Nephron (organoid): ENCODE results near the gene STARD7.

ENCODE experiments used
- H3K27ac Mint-ChIP-seq, 3 experiments: 2 replicates each; pipeline ENCODE4 v1.8.0; 2020; ENCODE audit warnings: mixed read lengths in 3 of 3, mild to moderate bottlenecking in 2 of 3, moderate library complexity in 1 of 3
- H3K27me3 Mint-ChIP-seq: 2 replicates; pipeline ENCODE4 v1.8.0; 2021; ENCODE audit warnings: low read depth, mild to moderate bottlenecking, moderate library complexity, mixed read lengths
- H3K36me3 Mint-ChIP-seq: 2 replicates; pipeline ENCODE4 v1.8.0; 2020; ENCODE audit warnings: low read depth, mixed read lengths
- H3K4me1 Mint-ChIP-seq: 2 replicates; pipeline ENCODE4 v1.8.0; 2020; ENCODE audit warnings: mixed read lengths
- H3K4me3 Mint-ChIP-seq, 3 experiments: 2 replicates each; pipeline ENCODE4 v1.8.0; 2020; ENCODE audit warnings: mild to moderate bottlenecking in 3 of 3, mixed read lengths in 3 of 3, moderate library complexity in 2 of 3
- H3K9me3 Mint-ChIP-seq: 2 replicates; pipeline ENCODE4 v1.8.0; 2020; ENCODE audit warnings: mixed read lengths
- CTCF ChIP-seq, 3 experiments: fragments of 200-600 bp; sonication (generic); IDR thresholded peaks; one replicate each; pipeline ENCODE4 v1.5.0; 2021; ENCODE audit warnings: antibody characterized with exemption in 3 of 3; ENCODE audit not compliant: unreplicated experiment in 3 of 3

The STARD7 gene

GRCh38 chr2:96251721-96252292 lies 43.2 kb upstream of the STARD7 start:
- H3K36me3 Mint-ChIP-seq: peaks cover 40% of the 10 kb centered on the region
- H3K27me3 Mint-ChIP-seq: no peaks in the 10 kb centered on the region
- H3K9me3 Mint-ChIP-seq: no peaks in the 10 kb centered on the region
- H3K27ac Mint-ChIP-seq: peak overlapping the region; percentile 39 to 78 (median 76)
- H3K4me3 Mint-ChIP-seq: no peak overlapping the region
- peaks cover 37% of the 10 kb centered on the region for H3K4me1 Mint-ChIP-seq
- no peak for TF ChIP-seq CTCF (IDR thresholded peaks at IDR 0.05; ENCODE audit: unreplicated experiment in 3 of 3)

GRCh38 chr2:96250188-96250587 lies 41.6 kb upstream of the STARD7 start:
- peaks cover 37% of the 10 kb centered on the region for H3K36me3 Mint-ChIP-seq

GRCh38 chr2:96249654-96250053 lies 41.0 kb upstream of the STARD7 start:
- Mint-ChIP-seq H3K27ac (peak overlapping the region; percentile 68 to 79 (median 74)), H3K27me3 (no peaks in the 10 kb centered on the region), H3K4me3 (no peak overlapping the region), H3K36me3 (peaks cover 36% of the 10 kb centered on the region), H3K9me3 (no peaks in the 10 kb centered on the region), H3K4me1 (peaks cover 35% of the 10 kb centered on the region)
- no peak for TF ChIP-seq CTCF (IDR thresholded peaks at IDR 0.05; ENCODE audit: unreplicated experiment in 3 of 3)

More at GRCh38 chr2:96250188-96250587, 41.6 kb upstream of the STARD7 start:
- peaks cover 35% of the 10 kb centered on the region for H3K4me1 Mint-ChIP-seq
- no peak for TF ChIP-seq CTCF (IDR thresholded peaks at IDR 0.05; ENCODE audit: unreplicated experiment in 3 of 3)
- H3K27ac Mint-ChIP-seq: peak overlapping the region; percentile 3 to 79 (median 68)
- H3K27me3 Mint-ChIP-seq: no peaks in the 10 kb centered on the region
- H3K4me3 Mint-ChIP-seq: no peak overlapping the region
- no peaks in the 10 kb centered on the region for H3K9me3 Mint-ChIP-seq

- Mint-ChIP-seq H3K4me3 (no peak overlapping the region), H3K27ac (peak overlapping the region in 1 of 3 experiments; percentile 24), H3K4me1 (peaks cover 35% of the 10 kb centered on the region), H3K36me3 (peaks cover 29% of the 10 kb centered on the region), H3K27me3 (no peaks in the 10 kb centered on the region), H3K9me3 (no peaks in the 10 kb centered on the region)
- no peak for TF ChIP-seq CTCF (IDR thresholded peaks at IDR 0.05; ENCODE audit: unreplicated experiment in 3 of 3)
Measured at GRCh38 chr2:96248624-96249023, 40.0 kb upstream of the STARD7 start.

- H3K4me3 Mint-ChIP-seq: no peak overlapping the region
- H3K9me3 Mint-ChIP-seq: no peaks in the 10 kb centered on the region
- peaks cover 35% of the 10 kb centered on the region for H3K4me1 Mint-ChIP-seq
- TF ChIP-seq CTCF (IDR thresholded peaks at IDR 0.05; ENCODE audit: unreplicated experiment in 3 of 3): no peak
- H3K27ac Mint-ChIP-seq: no peak overlapping the region
- H3K36me3 Mint-ChIP-seq: peaks cover 24% of the 10 kb centered on the region
- no peaks in the 10 kb centered on the region for H3K27me3 Mint-ChIP-seq
Measured at GRCh38 chr2:96247896-96248295, 39.3 kb upstream of the STARD7 start.

GRCh38 chr2:96247009-96247408 lies 38.4 kb upstream of the STARD7 start:
- Mint-ChIP-seq H3K27me3 (no peaks in the 10 kb centered on the region), H3K4me1 (peaks cover 31% of the 10 kb centered on the region), H3K4me3 (no peak overlapping the region), H3K27ac (no peak overlapping the region), H3K9me3 (no peaks in the 10 kb centered on the region), H3K36me3 (peaks cover 17% of the 10 kb centered on the region)
- TF ChIP-seq CTCF (IDR thresholded peaks at IDR 0.05; ENCODE audit: unreplicated experiment in 3 of 3): no peak
